MCF 10A (cell line): ENCODE measurements around the gene PPP1R1A. TPM values are rescaled to one million over a fixed set of nuclear protein-coding genes. Genes with fewer than 3 reads are reported as not detected.

ENCODE experiments used
- BruUV-seq: library from RNA; stranded (reverse); fragments of 400-500 nt; replicated peaks from 2 replicates; lab custom pipeline; 2021; lab: Mats Ljungman, UMichigan
- CTCF ChIA-PET: fragments of 300-600 bp; sonication (Branson Sonifier 250); formaldehyde crosslinking; extraction: SDS; loops from one replicate; lab custom pipeline; 2021; ENCODE audit warnings: antibody characterized with exemption, inconsistent platforms; lab: Yijun Ruan, JAX
- POLR2A ChIA-PET: fragments of 300-600, 350-650 bp; sonication (Branson Sonifier 250); formaldehyde crosslinking; extraction: SDS; loops from one replicate; lab custom pipeline; 2020; ENCODE audit warnings: antibody characterized with exemption, inconsistent platforms; lab: Yijun Ruan, JAX
- DNase-seq: peaks from one replicate; pipeline ENCODE4 v3.0.0-alpha.2; 2018; ENCODE audit not compliant: unreplicated experiment
- H3K27ac Mint-ChIP-seq: one replicate; pipeline ENCODE4 v1.8.0; 2022; ENCODE audit warnings: mild to moderate bottlenecking, low read depth, mixed read lengths; ENCODE audit not compliant: unreplicated experiment
- H3K27me3 Mint-ChIP-seq: one replicate; pipeline ENCODE4 v1.8.0; 2022; ENCODE audit warnings: mixed read lengths; ENCODE audit not compliant: insufficient read depth, unreplicated experiment
- H3K36me3 Mint-ChIP-seq: one replicate; pipeline ENCODE4 v1.8.0; 2022; ENCODE audit warnings: mild to moderate bottlenecking, moderate library complexity, mixed read lengths; ENCODE audit not compliant: insufficient read depth, unreplicated experiment
- H3K4me1 Mint-ChIP-seq: one replicate; pipeline ENCODE4 v1.8.0; 2022; ENCODE audit warnings: mixed read lengths; ENCODE audit not compliant: insufficient read depth, unreplicated experiment
- H3K4me3 Mint-ChIP-seq: one replicate; pipeline ENCODE4 v1.8.0; 2022; ENCODE audit warnings: mild to moderate bottlenecking, moderate library complexity, mixed read lengths; ENCODE audit not compliant: unreplicated experiment
- H3K9me3 Mint-ChIP-seq: one replicate; pipeline ENCODE4 v1.8.0; 2022; ENCODE audit warnings: mixed read lengths; ENCODE audit not compliant: unreplicated experiment
- CTCF ChIP-seq: fragments of 200-600 bp; IDR thresholded peaks from one replicate; pipeline ENCODE4 v1.8.0; 2022; ENCODE audit warnings: antibody characterized with exemption, mild to moderate bottlenecking; ENCODE audit not compliant: unreplicated experiment
- intact Hi-C: fragments of 100-400 bp; cut with micrococcal nuclease; formaldehyde crosslinking; loops from 2 replicates; pipeline ENCODE4 v1.14.1; 2022
- total RNA-seq: library from RNA; stranded (reverse); gene quantifications from 2 replicates; pipeline ENCODE4 v1.2.3, GENCODE V29; 2022

Gene PPP1R1A
- total RNA-seq, 1 experiment from 2014 or later, result not detected

DNA sequence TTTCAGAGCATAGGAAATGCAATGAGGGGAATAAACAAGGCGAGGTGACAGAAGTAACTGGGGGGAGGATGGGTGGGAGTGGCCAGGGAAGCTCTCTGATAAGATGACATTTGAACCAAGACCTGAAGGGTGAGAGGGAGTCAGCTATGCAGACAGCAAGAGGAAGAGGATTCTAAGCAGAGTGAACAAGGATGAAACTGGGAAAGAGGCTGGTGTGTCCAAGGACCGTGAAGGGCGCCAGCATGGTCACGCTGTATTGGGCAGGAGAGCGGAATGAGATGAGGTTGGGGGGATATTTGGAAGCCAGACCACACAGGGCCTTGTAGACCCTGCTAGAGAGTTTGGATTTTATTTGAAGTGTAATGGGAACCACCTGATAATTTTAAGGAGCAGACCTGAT lies 10.5 kb upstream of the PPP1R1A start:
- H3K4me3 Mint-ChIP-seq, result no peak overlapping the region
- H3K9me3 Mint-ChIP-seq, result no peaks in the 10 kb centered on the region
- no peak overlapping the region for H3K27ac Mint-ChIP-seq
- no TSS peak for BruUV-seq
- ChIA-PET POLR2A (interaction anchor here (0.9 to 1.2 kb wide), 2 partner anchors 10 to 19 kb away, joined by 3 to 4 read pairs; no protein-coding TSS in a partner anchor), CTCF (interaction anchor here (0.6 to 14.1 kb wide), 9 partner anchors 9 to 1212 kb away, joined by 3 to 229 read pairs (median 5); no protein-coding TSS in a partner anchor)
- H3K27me3 Mint-ChIP-seq, result peaks cover 27% of the 10 kb centered on the region
- TF ChIP-seq CTCF, result no peak
- DNase-seq, result no peak
- peaks cover 7% of the 10 kb centered on the region for H3K4me1 Mint-ChIP-seq
- no peaks in the 10 kb centered on the region for H3K36me3 Mint-ChIP-seq
- intact Hi-C loops, result loop anchor here (5.0 kb wide), 1 partner anchor 473 kb away; no protein-coding TSS in a partner anchor

GRCh38 chr12:54596526-54596946 lies 8.1 kb upstream of the PPP1R1A start:
- Mint-ChIP-seq H3K4me1 (no peaks in the 10 kb centered on the region), H3K36me3 (no peaks in the 10 kb centered on the region), H3K27ac (no peak overlapping the region), H3K27me3 (peaks cover 27% of the 10 kb centered on the region), H3K9me3 (no peaks in the 10 kb centered on the region), H3K4me3 (no peak overlapping the region)
- POLR2A ChIA-PET, result no interaction called here
- peak; percentile 68 for TF ChIP-seq CTCF
- BruUV-seq, result no TSS peak
- intact Hi-C loops, result loop anchor here (1.0 to 5.0 kb wide), 2 partner anchors 106 to 476 kb away; no protein-coding TSS in a partner anchor
- CTCF ChIA-PET, result interaction anchor here (0.5 to 14.1 kb wide), 30 partner anchors 8 to 1054 kb away, joined by 3 to 229 read pairs (median 5); no protein-coding TSS in a partner anchor
- peak; percentile 80 for DNase-seq

DNA sequence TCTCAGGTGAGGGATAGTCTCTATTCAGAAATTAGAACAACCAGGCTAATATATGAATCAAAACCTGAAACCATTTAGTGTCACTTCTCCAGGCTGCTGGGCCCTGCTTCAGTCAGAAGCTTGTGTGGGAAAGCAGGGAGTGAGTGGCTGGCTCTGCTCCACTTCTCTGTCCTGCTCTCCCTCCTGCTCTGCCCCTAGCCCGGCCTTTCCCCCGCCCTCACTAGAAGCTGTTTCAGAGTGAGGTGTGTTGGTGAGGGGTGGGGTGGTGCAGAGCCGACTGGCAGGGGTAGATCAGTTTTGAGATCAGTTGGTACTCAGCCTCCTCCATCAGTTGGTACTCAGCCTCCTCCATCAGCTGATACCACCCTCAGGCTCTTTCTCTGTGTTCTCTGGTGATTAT lies 7.0 kb upstream of the PPP1R1A start:
- no peak for TF ChIP-seq CTCF
- Mint-ChIP-seq H3K4me3 (no peak overlapping the region), H3K36me3 (no peaks in the 10 kb centered on the region), H3K27ac (no peak overlapping the region), H3K9me3 (no peaks in the 10 kb centered on the region), H3K27me3 (peaks cover 32% of the 10 kb centered on the region), H3K4me1 (no peaks in the 10 kb centered on the region)
- POLR2A ChIA-PET, result no interaction called here
- no peak for DNase-seq
- intact Hi-C loops, result loop anchor here (5.0 kb wide), 1 partner anchor 477 kb away; no protein-coding TSS in a partner anchor
- CTCF ChIA-PET, result interaction anchor here (0.8 to 14.1 kb wide), 20 partner anchors 8 to 476 kb away, joined by 3 to 229 read pairs (median 5); no protein-coding TSS in a partner anchor
- BruUV-seq, result no TSS peak

GRCh38 chr12:54593725-54594124 lies 5.3 kb upstream of the PPP1R1A start:
- TF ChIP-seq CTCF, result no peak
- POLR2A ChIA-PET, result no interaction called here
- H3K4me1 Mint-ChIP-seq, result no peaks in the 10 kb centered on the region
- DNase-seq, result no peak
- H3K4me3 Mint-ChIP-seq, result no peak overlapping the region
- peaks cover 32% of the 10 kb centered on the region for H3K27me3 Mint-ChIP-seq
- no peaks in the 10 kb centered on the region for H3K9me3 Mint-ChIP-seq
- CTCF ChIA-PET, result interaction anchor here (0.6 to 5.0 kb wide), 5 partner anchors 9 to 365 kb away, joined by 4 to 34 read pairs (median 7); no protein-coding TSS in a partner anchor
- intact Hi-C loops, result no loop called here
- no peak overlapping the region for H3K27ac Mint-ChIP-seq
- BruUV-seq, result no TSS peak
- no peaks in the 10 kb centered on the region for H3K36me3 Mint-ChIP-seq
